Stomach (tissue), 4 donors: Measurements from ENCODE around the gene KEL.

Experiments
- EP300 ChIP-seq: sonication (generic); formaldehyde crosslinking; IDR thresholded peaks from one replicate; pipeline ENCODE4 v1.6.1; 2017; ENCODE audit warnings: antibody characterized with exemption
- POLR2A ChIP-seq, 4 donors: fragments of 450-650 bp; IDR thresholded peaks; one replicate each; pipeline ENCODE4 v1.6.1; 2016; ENCODE audit warnings: antibody characterized with exemption in 4 of 4, control low read depth in 2 of 4, mild to moderate bottlenecking in 1 of 4, moderate library complexity in 1 of 4
- POLR2AphosphoS5 ChIP-seq, 3 donors: sonication (generic); formaldehyde crosslinking; IDR thresholded peaks; one replicate each; pipeline ENCODE4 v1.6.1; 2016; ENCODE audit warnings: antibody characterized with exemption in 3 of 3
- TF ChIP-seq, protein P1 (sequence below), 7 experiments: fragments of 450-650 bp in 4 of 7; fragments of 200-600 bp in 3 of 7; sonication (generic) in 3 of 7; IDR thresholded peaks; one replicate each; pipeline ENCODE4 v1.5.1; 2016 to 2019; ENCODE audit warnings: antibody characterized with exemption in 7 of 7, control low read depth in 2 of 7, mild to moderate bottlenecking in 1 of 7

DNA sequence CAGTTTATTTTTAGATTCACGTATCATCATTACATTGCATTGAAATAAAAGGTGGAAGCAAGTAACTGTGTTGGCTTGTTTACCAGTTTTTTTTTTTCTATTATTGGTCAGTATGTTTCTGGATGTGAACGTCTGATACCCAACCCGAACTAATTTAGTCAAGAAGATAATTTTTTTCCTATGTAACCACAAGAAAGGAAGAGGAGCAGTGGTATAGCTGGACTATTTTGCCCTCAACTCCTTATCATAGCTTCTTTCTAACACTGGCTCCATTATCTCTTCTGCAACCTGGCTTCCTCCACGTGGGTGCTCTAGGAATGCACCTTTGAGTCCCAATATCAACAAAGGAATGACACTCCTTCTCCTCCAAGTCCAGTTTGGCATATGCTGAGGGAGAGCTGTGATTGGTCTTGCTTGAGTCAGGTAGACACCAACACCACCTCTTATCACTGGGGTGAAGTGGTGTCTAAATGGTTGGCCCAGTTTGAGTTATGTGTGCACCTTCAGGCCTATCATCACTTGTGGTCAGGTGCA lies 35.4 kb upstream of the KEL start:
- TF ChIP-seq, protein P1, sequence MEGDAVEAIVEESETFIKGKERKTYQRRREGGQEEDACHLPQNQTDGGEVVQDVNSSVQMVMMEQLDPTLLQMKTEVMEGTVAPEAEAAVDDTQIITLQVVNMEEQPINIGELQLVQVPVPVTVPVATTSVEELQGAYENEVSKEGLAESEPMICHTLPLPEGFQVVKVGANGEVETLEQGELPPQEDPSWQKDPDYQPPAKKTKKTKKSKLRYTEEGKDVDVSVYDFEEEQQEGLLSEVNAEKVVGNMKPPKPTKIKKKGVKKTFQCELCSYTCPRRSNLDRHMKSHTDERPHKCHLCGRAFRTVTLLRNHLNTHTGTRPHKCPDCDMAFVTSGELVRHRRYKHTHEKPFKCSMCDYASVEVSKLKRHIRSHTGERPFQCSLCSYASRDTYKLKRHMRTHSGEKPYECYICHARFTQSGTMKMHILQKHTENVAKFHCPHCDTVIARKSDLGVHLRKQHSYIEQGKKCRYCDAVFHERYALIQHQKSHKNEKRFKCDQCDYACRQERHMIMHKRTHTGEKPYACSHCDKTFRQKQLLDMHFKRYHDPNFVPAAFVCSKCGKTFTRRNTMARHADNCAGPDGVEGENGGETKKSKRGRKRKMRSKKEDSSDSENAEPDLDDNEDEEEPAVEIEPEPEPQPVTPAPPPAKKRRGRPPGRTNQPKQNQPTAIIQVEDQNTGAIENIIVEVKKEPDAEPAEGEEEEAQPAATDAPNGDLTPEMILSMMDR (IDR thresholded peaks at IDR 0.05) = no peak
- TF ChIP-seq POLR2AphosphoS5 (IDR thresholded peaks at IDR 0.05) (no peak), POLR2A (IDR thresholded peaks at IDR 0.05) (no peak), EP300 (no peak)
